T-helper 1 cell treated with Interleukin-12 subunit alpha and Interleukin-12 subunit beta and Interleukin-4 antibody, amounts not matched to agents 30 ng/mL and 1 ng/mL, for 36 hours (primary cell): Measurements from ENCODE around the gene RPL26. TPM values are rescaled to one million over a fixed set of nuclear protein-coding genes. Genes with fewer than 3 reads are reported as not detected.
"Not testable (repeated sequence)": the region's sequence is repeated elsewhere in the genome, so short reads cannot be mapped to it uniquely, and the experiment has no call there.

Experiments used
- intact Hi-C: fragments of 100-400 bp; cut with micrococcal nuclease; formaldehyde crosslinking; loops from one replicate; pipeline ENCODE4 v1.15.1; 2024
- total RNA-seq: library from RNA; stranded (reverse); gene quantifications from 2 replicates; pipeline ENCODE4 v1.2.3, GENCODE V29; 2022

Gene RPL26
- total RNA-seq, 1 donor from 2014 or later = 1,712 TPM

DNA sequence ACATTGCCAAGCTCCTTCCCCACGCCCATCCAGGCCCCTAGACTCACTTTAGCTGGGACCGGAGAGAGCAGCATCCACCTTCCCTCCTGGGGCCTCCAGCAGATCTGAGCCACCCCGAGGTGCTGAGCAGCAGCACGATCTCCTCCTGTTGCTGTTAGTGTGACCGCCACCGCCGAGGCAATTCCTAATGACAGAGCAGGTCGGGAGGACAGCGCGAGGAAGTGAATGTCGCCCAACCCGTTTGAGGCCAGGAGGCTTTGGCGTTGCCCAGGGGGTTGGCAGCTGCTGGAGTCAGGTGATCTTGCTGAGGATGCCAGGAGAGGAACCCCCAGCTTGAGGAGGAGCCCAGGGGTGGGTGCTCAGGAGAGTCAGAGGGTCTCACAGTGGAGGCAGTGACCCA, 14.6 kb upstream of the RPL26 start, which contains the start of gene RNF222:
Gene RNF222 (minus strand): TSS at position 192 of the 400 bp plus-strand sequence. CDS start 4,366 bp downstream, outside the sequence.
- intact Hi-C loops = no loop called here

GRCh38 chr17:8394497-8394896, 11.5 kb upstream of the RPL26 start:
- intact Hi-C loops = not testable (repeated sequence)

DNA sequence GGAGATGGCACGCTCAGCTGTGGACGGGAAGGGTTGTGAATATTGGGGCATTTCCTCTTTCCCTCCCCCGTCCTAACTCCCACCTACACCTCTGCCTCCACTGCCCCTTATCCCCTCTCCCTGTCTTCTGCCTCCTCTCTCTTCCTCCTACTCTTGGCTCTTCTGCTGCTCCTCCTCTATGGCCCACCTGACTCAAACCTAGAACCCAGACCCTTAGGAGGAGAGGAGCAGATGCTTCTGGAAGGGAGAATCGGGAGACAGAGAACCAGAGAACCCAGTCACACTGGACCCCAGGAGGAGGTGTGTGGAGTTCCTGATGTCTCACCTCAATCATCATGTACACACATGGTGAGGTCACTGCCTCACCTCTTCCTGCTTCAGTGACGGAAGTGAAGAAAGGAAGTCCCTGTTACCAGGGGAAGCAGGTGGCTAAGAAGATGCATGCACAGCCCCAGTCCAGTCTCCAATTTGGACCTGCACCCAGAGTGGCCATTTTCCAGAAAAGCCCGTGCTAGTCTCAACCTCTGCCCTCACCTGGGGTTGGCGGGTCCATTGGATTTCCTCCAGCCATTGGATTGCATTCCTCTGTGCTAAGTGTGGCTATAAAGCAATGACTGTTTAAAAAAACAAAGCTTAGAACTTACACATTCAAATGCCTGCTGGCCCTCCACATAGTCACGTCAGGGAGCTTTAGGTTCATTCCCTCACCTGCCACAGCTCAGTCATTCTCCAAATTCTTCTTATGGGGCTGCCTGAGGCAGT, 10.7 kb upstream of the RPL26 start:
- intact Hi-C loops = no loop called here

GRCh38 chr17:8392674-8393469, 9.9 kb upstream of the RPL26 start:
- intact Hi-C loops = no loop called here

DNA sequence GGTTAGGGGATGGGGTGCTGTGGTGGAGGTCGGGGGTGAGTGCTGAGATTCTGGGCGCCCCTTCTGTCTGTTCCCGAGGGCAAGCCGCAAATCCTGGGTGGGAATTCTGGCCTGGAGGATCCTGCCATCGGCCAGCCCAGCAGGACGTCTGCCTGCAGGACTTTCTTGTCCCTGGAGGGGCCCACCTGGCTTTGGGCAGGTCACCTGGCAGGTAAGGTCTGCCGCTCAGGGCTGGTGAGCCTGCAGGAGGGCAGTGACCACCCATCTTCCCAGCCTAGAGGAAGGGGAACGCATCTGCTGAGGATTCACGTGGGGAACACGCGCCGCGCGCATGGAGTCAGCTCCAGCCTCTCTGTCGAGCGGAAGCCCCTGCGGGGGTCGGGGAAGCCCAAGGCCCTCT, 9.3 kb upstream of the RPL26 start:
- intact Hi-C loops = no loop called here

GRCh38 chr17:8391711-8392110, 8.7 kb upstream of the RPL26 start:
- intact Hi-C loops = no loop called here

DNA sequence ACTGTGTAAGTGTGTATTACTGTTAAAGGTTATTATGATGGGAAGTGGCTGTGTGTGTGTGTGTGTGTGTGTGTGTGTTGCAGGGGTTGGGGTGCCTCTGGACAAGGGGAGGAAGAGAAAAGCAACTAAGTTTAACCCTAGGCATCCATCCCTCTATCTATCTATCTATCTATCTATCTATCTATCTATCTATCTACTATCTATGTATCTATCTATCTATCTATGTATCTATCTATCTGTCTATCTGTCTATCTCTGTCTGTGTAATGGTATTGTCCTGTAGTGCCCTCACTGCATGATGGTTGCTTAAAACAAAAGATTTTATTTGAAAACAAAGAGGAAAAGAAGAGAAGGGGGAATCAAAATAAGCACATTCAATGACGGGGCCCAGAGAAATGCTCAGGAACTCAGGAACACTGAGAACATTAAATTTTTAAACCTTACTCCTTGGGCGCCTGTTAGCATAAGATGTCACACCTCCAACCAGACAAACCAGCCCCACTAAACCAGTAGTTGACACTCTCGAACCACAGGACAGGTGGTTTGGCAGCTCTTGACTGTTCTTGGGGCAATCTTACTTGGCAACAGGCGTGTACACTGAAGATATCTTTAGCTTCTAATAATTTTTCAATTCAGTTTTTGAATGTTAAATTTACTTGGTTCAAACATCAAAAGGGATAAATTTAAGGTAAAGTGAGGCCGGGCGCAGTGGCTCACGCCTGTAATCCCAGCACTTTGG, 5.1 kb upstream of the RPL26 start:
- intact Hi-C loops = loop anchor here (10.0 kb wide), 3 partner anchors 233 to 607 kb away; partner anchors contain the start of gene PER1

DNA sequence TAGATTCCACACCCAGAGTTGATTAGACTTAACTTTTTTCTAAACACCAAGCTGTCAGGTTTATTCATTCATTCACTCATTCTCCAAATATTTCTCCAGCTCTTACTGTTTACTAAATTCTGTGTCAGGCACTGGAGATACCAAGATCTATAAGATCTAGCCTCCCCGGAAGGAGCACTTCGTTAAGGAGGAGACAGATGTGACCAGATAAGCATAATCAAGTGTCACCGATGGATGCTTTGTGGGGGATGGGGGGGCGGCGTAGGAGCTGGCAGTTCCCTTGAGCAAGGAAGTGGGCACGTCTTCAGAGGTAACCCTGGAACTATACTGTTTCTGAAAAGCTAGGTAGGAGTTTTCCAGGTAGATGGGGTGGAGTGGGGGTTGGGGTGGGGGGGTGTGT, 3.8 kb upstream of the RPL26 start:
- intact Hi-C loops = loop anchor here (10.0 kb wide), 3 partner anchors 232 to 608 kb away; partner anchors contain the start of gene PER1

GRCh38 chr17:8384801-8385378, 1.9 kb upstream of the RPL26 start:
- intact Hi-C loops = loop anchor here (5.0 to 10.0 kb wide), 4 partner anchors 230 to 1743 kb away; partner anchors contain the start of genes KIAA0753, PER1 and TXNDC17

DNA sequence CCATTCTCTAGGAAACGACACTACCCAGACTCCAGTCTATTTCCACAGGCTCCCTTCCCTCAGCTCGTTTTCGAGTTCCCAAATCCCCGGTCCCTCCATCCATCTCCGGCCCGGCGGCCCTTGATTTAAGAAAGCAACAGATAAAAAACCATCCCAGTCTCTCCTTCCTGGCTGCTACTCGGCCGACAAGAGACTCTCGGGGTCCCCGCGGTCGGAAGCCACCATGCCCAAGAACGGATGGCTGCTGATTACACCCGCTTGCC, 182 bp downstream of the RPL26 start:
- intact Hi-C loops = loop anchor here (1.0 to 10.0 kb wide), 13 partner anchors 28 to 1741 kb away; partner anchors contain the start of genes KIAA0753, MYH10, PER1 and PFAS

DNA sequence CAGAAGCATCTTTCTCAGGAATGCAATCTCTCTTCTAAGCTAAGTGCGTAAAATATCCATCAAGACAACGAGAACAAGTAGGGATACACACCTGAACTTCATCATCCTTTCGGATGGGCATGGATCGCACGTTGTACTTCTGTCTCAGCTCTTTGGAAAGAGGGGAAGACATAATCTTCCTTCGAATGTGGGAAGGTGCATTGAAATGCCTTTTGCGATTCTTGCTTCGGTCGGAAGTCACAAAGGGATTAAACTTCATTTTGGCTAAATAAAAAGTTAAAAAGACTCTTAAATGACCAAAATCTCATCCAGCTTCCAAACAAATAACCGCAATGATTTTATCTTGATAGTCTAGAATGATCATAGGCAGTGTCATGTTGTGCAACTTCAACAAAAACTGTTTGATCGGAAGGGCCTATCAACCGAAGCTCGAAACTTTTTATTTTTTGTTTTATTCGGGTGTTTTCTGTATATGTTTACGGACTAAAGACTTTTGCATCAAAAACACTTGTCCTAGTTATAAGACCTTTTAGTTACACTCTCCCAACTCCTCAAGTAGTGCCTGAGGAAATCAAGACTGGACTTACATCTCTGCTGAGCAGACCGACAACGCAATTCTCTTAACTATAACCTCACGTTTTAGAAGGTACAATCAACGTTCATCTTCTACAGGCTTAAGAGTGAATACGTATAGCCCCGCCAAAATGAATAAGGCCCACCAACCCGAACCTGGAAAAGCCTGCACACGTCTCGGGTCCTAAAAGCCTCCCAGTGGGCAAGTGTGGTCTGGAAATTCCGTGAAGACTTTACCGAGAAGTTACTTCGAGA, 727 bp downstream of the RPL26 start:
- intact Hi-C loops = loop anchor here (2.0 to 10.0 kb wide), 8 partner anchors 29 to 1740 kb away; partner anchors contain the start of genes KIAA0753, MYH10, PER1 and RANGRF

GRCh38 chr17:8380049-8380448, 2.9 kb downstream of the RPL26 start:
- intact Hi-C loops = loop anchor here (5.0 to 10.0 kb wide), 4 partner anchors 225 to 1738 kb away; partner anchors contain the start of genes KIAA0753, PER1 and TXNDC17

DNA sequence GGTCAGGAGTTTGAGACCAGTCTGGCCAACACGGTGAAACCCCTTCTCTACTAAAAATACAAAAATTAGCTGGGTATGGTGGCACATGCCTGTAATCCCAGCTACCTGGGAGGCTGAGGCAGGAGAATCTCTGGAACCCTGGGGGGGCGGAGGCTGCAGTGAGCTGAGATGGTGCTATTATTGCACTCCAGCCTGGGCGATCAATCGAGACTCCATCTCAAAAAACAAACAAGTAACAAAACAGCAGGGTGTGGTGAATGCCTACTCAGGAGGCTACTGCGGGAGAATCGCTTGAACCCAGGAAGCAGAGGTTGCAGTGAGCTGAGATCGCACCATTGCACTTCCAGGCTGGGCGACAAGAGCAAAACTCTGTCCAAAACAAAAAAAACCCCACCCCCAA, 4.9 kb downstream of the RPL26 start:
- intact Hi-C loops = not testable (repeated sequence)

- intact Hi-C loops = no loop called here
These were observed 5.6 kb downstream of the RPL26 start for GRCh38 chr17:8377422-8377821.

GRCh38 chr17:8376271-8377067, 6.5 kb downstream of the RPL26 start, which contains the start of gene KRABD2:
Gene KRABD2, minus strand, starts transcription at chr17:8376704.
- intact Hi-C loops = loop anchor here (1.0 kb wide), 1 partner anchor 81 kb away; the partner anchor contains the start of gene SLC25A35

- intact Hi-C loops = loop anchor here (1.0 kb wide), 1 partner anchor 80 kb away; the partner anchor contains the start of gene SLC25A35
These were observed 7.2 kb downstream of the RPL26 start for GRCh38 chr17:8375738-8376259.

DNA sequence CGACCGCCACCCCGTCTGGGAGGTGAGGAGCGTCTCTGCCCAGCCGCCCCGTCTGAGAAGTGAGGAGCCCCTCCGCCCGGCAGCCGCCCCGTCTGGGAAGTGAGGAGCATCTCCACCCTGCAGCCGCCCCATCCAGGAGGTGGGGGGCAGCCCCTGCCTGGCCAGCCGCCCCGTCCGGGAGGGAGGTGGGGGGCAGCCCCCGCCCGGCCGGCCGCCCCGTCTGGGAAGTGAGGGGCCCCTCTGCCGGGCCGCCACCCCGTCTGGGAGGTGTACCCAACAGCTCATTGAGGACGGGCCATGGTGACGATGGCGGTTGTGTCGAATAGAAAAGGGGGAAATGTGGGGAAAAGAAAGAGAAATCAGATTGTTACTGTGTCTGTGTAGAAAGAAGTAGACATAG, 9.1 kb downstream of the RPL26 start:
- intact Hi-C loops = not testable (repeated sequence)

- intact Hi-C loops = no loop called here
These were observed 10.6 kb downstream of the RPL26 start for GRCh38 chr17:8372422-8372821.

GRCh38 chr17:8371786-8372185, 11.2 kb downstream of the RPL26 start:
- intact Hi-C loops = no loop called here
